CD14-positive monocyte (primary cell): ENCODE data around the gene SDK1. TPM values are rescaled to one million over a fixed set of nuclear protein-coding genes. Genes with fewer than 3 reads are reported as not detected.

Experiments used
- DNase-seq, 3 donors: peaks; one replicate each; pipeline ENCODE4 v3.0.0-alpha.2; 2011 to 2022
- H2AFZ ChIP-seq: 2 replicates; pipeline ENCODE4 v1.6.0; 2012; ENCODE audit warnings: mild to moderate bottlenecking, low read depth, low read length, inconsistent platforms; ENCODE audit not compliant: insufficient read depth, poor library complexity, severe bottlenecking
- H3K27ac ChIP-seq, 2 donors: 1 replicate in 1 of 2; 2 replicates in 1 of 2; pipeline ENCODE4 v1.5.1; 2012 to 2013; ENCODE audit warnings: low read length in 2 of 2, control low read depth in 1 of 2, inconsistent platforms in 1 of 2, low read depth in 1 of 2, mild to moderate bottlenecking in 1 of 2
- H3K27me3 ChIP-seq, 2 donors: one replicate each; pipeline versions ENCODE4 v1.6.0 to v1.6.1; 2011 to 2013; ENCODE audit warnings: low read length in 2 of 2; ENCODE audit not compliant: control insufficient read depth in 2 of 2, insufficient read depth in 2 of 2
- H3K36me3 ChIP-seq, 2 donors: replicated peaks in 1 of 2; 1 replicate in 1 of 2; 2 replicates in 1 of 2; pipeline versions ENCODE4 v1.5.1 to v1.6.1; 2012 to 2013; ENCODE audit warnings: low read length in 2 of 2, control low read depth in 1 of 2, inconsistent platforms in 1 of 2, mild to moderate bottlenecking in 1 of 2; ENCODE audit not compliant: insufficient read depth in 2 of 2, control insufficient read depth in 1 of 2
- H3K4me1 ChIP-seq, 2 donors: 1 replicate in 1 of 2; 2 replicates in 1 of 2; pipeline versions ENCODE4 v1.5.1 to v1.6.1; 2012 to 2013; ENCODE audit warnings: low read length in 2 of 2, control low read depth in 1 of 2, inconsistent platforms in 1 of 2, mild to moderate bottlenecking in 1 of 2, moderate library complexity in 1 of 2; ENCODE audit not compliant: insufficient read depth in 2 of 2, control insufficient read depth in 1 of 2
- H3K4me2 ChIP-seq: replicated peaks from 2 replicates; pipeline ENCODE3; 2012; ENCODE audit warnings: low read length, moderate library complexity, mild to moderate bottlenecking; ENCODE audit not compliant: poor library complexity, severe bottlenecking; ENCODE audit errors: extremely low read depth
- H3K4me3 ChIP-seq, 3 experiments: fragments of 200-600 bp in 1 of 3; sonication (generic) in 1 of 3; replicated peaks in 1 of 3; 1 replicate in 2 of 3; 2 replicates in 1 of 3; pipeline ENCODE4 v1.5.1; 2011 to 2013; ENCODE audit warnings: low read length in 3 of 3, mild to moderate bottlenecking in 3 of 3, control low read depth in 2 of 3, low read depth in 2 of 3, inconsistent platforms in 1 of 3, moderate library complexity in 1 of 3
- H3K79me2 ChIP-seq: 2 replicates; pipeline ENCODE4 v1.6.0; 2012; ENCODE audit warnings: mild to moderate bottlenecking, control low read depth, inconsistent platforms, low read length, moderate library complexity; ENCODE audit not compliant: insufficient read depth
- H3K9ac ChIP-seq: 2 replicates; pipeline ENCODE4 v1.6.0; 2017; ENCODE audit warnings: low read length, mild to moderate bottlenecking; ENCODE audit not compliant: insufficient read depth, poor library complexity, severe bottlenecking
- H3K9me3 ChIP-seq, 2 donors: replicated peaks in 1 of 2; 1 replicate in 1 of 2; 2 replicates in 1 of 2; pipeline versions ENCODE4 v1.5.1 to v1.6.1; 2012 to 2013; ENCODE audit warnings: low read length in 2 of 2, control low read depth in 1 of 2; ENCODE audit not compliant: control insufficient read depth in 1 of 2, insufficient read depth in 1 of 2
- H4K20me1 ChIP-seq: 2 replicates; pipeline ENCODE4 v1.6.0; 2012; ENCODE audit warnings: mild to moderate bottlenecking, low read length, control low read depth, moderate library complexity; ENCODE audit not compliant: insufficient read depth
- H3K27ac Mint-ChIP-seq, 7 donors: one replicate each; pipeline ENCODE4 v1.8.0; 2020; ENCODE audit warnings: mild to moderate bottlenecking in 7 of 7, mixed read lengths in 7 of 7, moderate library complexity in 6 of 7, inconsistent platforms in 2 of 7
- H3K27me3 Mint-ChIP-seq, 3 donors: one replicate each; pipeline ENCODE4 v1.8.0; 2021 to 2022; ENCODE audit warnings: low read depth in 3 of 3, mild to moderate bottlenecking in 3 of 3, mixed read lengths in 3 of 3, moderate library complexity in 3 of 3, inconsistent platforms in 1 of 3
- H3K36me3 Mint-ChIP-seq, 2 donors: one replicate each; pipeline ENCODE4 v1.8.0; 2020; ENCODE audit warnings: mixed read lengths in 2 of 2, inconsistent platforms in 1 of 2, mild to moderate bottlenecking in 1 of 2
- H3K4me1 Mint-ChIP-seq: one replicate; pipeline ENCODE4 v1.8.0; 2020; ENCODE audit warnings: mild to moderate bottlenecking, mixed read lengths
- H3K4me3 Mint-ChIP-seq, 2 donors: one replicate each; pipeline ENCODE4 v1.8.0; 2020; ENCODE audit warnings: mild to moderate bottlenecking in 2 of 2, mixed read lengths in 2 of 2, moderate library complexity in 1 of 2
- H3K9me3 Mint-ChIP-seq, 7 donors: one replicate each; pipeline ENCODE4 v1.8.0; 2020 to 2022; ENCODE audit warnings: mixed read lengths in 7 of 7, mild to moderate bottlenecking in 6 of 7, moderate library complexity in 6 of 7, inconsistent platforms in 2 of 7
- CTCF ChIP-seq: fragments of 200-600 bp; IDR thresholded peaks from one replicate; pipeline ENCODE4 v1.8.0; 2022; ENCODE audit warnings: antibody characterized with exemption, mild to moderate bottlenecking
- WGBS: methylation state at CpG from one replicate; pipeline ENCODE4 v1.1.5; 2013; ENCODE audit warnings: missing lambda C conversion rate; ENCODE audit not compliant: insufficient coverage; 5-methylcytosine and 5-hydroxymethylcytosine counted together
- intact Hi-C, 2 donors: fragments of 100-400 bp; cut with micrococcal nuclease; formaldehyde crosslinking; loops; one replicate each; pipeline versions ENCODE4 v1.15.0 to v1.15.1; 2023
- polyA plus RNA-seq, 3 donors: library from polyadenylated mRNA; depleted of rRNA in 1 of 3; unstranded in 2 of 3; stranded (reverse) in 1 of 3; fragments of 300-500 nt in 2 of 3; fragments of >200 nt in 1 of 3; fragmentation: Illumina TruSeq in 2 of 3; gene quantifications; 1 replicate in 2 of 3; 2 replicates in 1 of 3; pipeline ENCODE4 v1.2.3, GENCODE V29; 2012 to 2021

SDK1 gene
- polyA plus RNA-seq, 3 donors: 0.01 TPM; not detected in 2

- H3K9me3 ChIP-seq: peaks cover 0 to 22% of the 10 kb centered on the region in 2 donors
- H3K27me3 Mint-ChIP-seq: no peaks in the 10 kb centered on the region
- no peaks in the 10 kb centered on the region for H3K27me3 ChIP-seq
- no peaks in the 10 kb centered on the region for H3K36me3 Mint-ChIP-seq
- no peak overlapping the region for H3K4me2 ChIP-seq
- H2AFZ ChIP-seq: no peak overlapping the region
- H3K4me1 ChIP-seq: no peaks in the 10 kb centered on the region
- H3K4me3 Mint-ChIP-seq: no peak overlapping the region
- DNase-seq: no peak
- H3K4me1 Mint-ChIP-seq: no peaks in the 10 kb centered on the region
- intact Hi-C loops: no loop called here
- H4K20me1 ChIP-seq: no peaks in the 10 kb centered on the region
- 79% methylated on average over 2 of the region's 4 CpGs for WGBS
- H3K36me3 ChIP-seq: no peaks in the 10 kb centered on the region
- H3K4me3 ChIP-seq: no peak overlapping the region
- no peak overlapping the region for H3K27ac ChIP-seq
- H3K79me2 ChIP-seq: no peaks in the 10 kb centered on the region
- H3K27ac Mint-ChIP-seq: no peak overlapping the region
- no peak for TF ChIP-seq CTCF
- no peak overlapping the region for H3K9ac ChIP-seq
- peaks cover 7 to 43% (median 20%) of the 10 kb centered on the region in 7 donors for H3K9me3 Mint-ChIP-seq
These were observed 667.2 kb downstream of the SDK1 start for GRCh38 chr7:3968234-3968633.

GRCh38 chr7:3969286-3969685 lies 668.2 kb downstream of the SDK1 start:
- Histone ChIP-seq H3K27me3 (no peaks in the 10 kb centered on the region), H3K4me1 (no peaks in the 10 kb centered on the region), H3K27ac (no peak overlapping the region), H3K4me3 (no peak overlapping the region), H3K4me2 (no peak overlapping the region), H3K79me2 (no peaks in the 10 kb centered on the region), H3K9me3 (peaks cover 2 to 24% of the 10 kb centered on the region in 2 donors), H4K20me1 (no peaks in the 10 kb centered on the region), H3K36me3 (no peaks in the 10 kb centered on the region), H2AFZ (no peak overlapping the region), H3K9ac (no peak overlapping the region)
- TF ChIP-seq CTCF: no peak
- H3K27me3 Mint-ChIP-seq: no peaks in the 10 kb centered on the region
- 90% methylated on average over 13 of the region's 16 CpGs for WGBS
- peaks cover 9 to 43% (median 27%) of the 10 kb centered on the region in 7 donors for H3K9me3 Mint-ChIP-seq
- H3K27ac Mint-ChIP-seq: no peak overlapping the region
- no peaks in the 10 kb centered on the region for H3K4me1 Mint-ChIP-seq
- H3K36me3 Mint-ChIP-seq: no peaks in the 10 kb centered on the region
- no peak overlapping the region for H3K4me3 Mint-ChIP-seq
- intact Hi-C loops: no loop called here
- DNase-seq: no peak
